ENCODE data around the gene ZNF738.
A peak's percentile ranks its signal among the peaks of the same experiment; 100 is the strongest.

DNA sequence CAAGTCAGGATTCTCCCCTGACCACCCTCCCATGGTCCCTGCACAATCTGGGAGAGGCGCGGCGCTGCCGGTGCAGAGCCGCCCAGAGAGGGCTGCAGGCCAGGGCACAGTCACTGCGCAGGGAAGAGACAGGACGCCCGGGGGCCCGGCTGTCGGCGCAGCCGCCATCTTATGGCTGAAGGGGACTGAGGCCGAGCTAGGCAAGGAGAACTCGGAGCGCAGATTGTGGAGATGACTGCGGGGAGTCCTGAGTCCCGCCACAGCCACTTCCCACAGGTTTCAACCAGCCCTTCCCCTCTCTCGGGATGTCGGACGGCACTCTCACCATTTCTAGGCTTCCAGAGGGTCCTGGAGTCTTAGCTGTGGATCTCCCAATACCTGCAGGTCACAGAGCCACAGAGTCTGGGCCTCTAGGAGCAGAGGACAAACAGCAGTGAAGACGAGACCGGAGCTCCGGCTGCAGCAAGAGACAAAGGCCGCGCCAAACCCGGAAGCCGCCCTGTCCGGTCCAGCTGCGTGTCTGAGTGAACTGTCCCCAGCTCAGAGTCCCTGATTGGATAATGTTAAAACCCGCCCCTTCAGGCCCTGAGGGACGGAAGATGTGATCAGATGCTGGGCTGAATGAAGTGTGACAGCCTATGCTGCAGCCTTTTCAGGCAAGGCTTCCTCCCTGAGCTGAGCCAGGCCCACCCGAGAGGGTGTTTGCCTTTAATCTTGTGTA, 29.8 kb upstream of the ZNF738 start, which contains the start of gene ZNF708:
- TF ChIP-seq POLR2AphosphoS5 (IDR thresholded peaks at IDR 0.05; ENCODE audit: low read depth, low read length) (peak; percentile 97), TAF1 (IDR thresholded peaks at IDR 0.05; ENCODE audit: borderline replicate concordance, insufficient read depth, low read length) (peak; percentile 96)
